Upper lobe of left lung (tissue), 6 donors: ENCODE results near the gene TMEM182. TPM values are rescaled to one million over a fixed set of nuclear protein-coding genes. Genes with fewer than 3 reads are reported as not detected.

Source experiments
- ATAC-seq, 2 donors: fragments of 200-7000 bp; cut with Tn5 transposase; one replicate each; pipeline ENCODE4 v1.9.1; 2022; ENCODE audit warnings: mild to moderate bottlenecking in 2 of 2, moderate library complexity in 2 of 2; ENCODE audit not compliant: low FRiP score in 2 of 2
- DNase-seq, 2 donors: peaks; one replicate each; pipeline ENCODE4 v3.0.0-alpha.2; 2019 to 2020
- H3K27ac ChIP-seq, 4 donors: fragments of 200-600 bp; sonication (generic); one replicate each; pipeline ENCODE4 v1.5.1; 2016 to 2019
- H3K27me3 ChIP-seq, 4 donors: fragments of 200-600 bp; sonication (generic); one replicate each; pipeline ENCODE4 v1.5.1; 2017 to 2019
- H3K36me3 ChIP-seq, 4 donors: fragments of 200-600 bp; sonication (generic); one replicate each; pipeline ENCODE4 v1.5.1; 2016 to 2019
- H3K4me1 ChIP-seq, 4 donors: fragments of 200-600 bp; sonication (generic); one replicate each; pipeline ENCODE4 v1.5.1; 2018 to 2019
- H3K4me3 ChIP-seq, 4 donors: fragments of 200-600 bp; sonication (generic); one replicate each; pipeline ENCODE4 v1.5.1; 2017 to 2019; ENCODE audit warnings: mild to moderate bottlenecking in 2 of 4, moderate library complexity in 1 of 4
- H3K9me3 ChIP-seq, 4 donors: fragments of 200-600 bp; sonication (generic); one replicate each; pipeline ENCODE4 v1.5.1; 2018 to 2019
- EP300 ChIP-seq, 4 donors: sonication (generic); formaldehyde crosslinking; IDR thresholded peaks; one replicate each; pipeline ENCODE4 v1.5.1; 2017; ENCODE audit warnings: antibody characterized with exemption in 4 of 4, control low read depth in 2 of 4
- POLR2A ChIP-seq, 4 donors: fragments of 450-650 bp; IDR thresholded peaks; one replicate each; pipeline ENCODE4 v1.5.1; 2016 to 2017; ENCODE audit warnings: antibody characterized with exemption in 4 of 4, mild to moderate bottlenecking in 2 of 4
- POLR2AphosphoS5 ChIP-seq, 2 donors: sonication (generic); formaldehyde crosslinking; IDR thresholded peaks; one replicate each; pipeline ENCODE4 v1.5.1; 2017; ENCODE audit warnings: antibody characterized with exemption in 2 of 2
- WGBS, 2 donors: methylation state at CpG; one replicate each; pipeline ENCODE4 v1.1.5; 2017 to 2018; 5-methylcytosine and 5-hydroxymethylcytosine counted together
- total RNA-seq, 6 donors: library from RNA; depleted of rRNA in 4 of 6; stranded (reverse); fragments of >200 nt in 4 of 6; gene quantifications; one replicate each; pipeline versions ENCODE4 v1.1.0 to v1.2.1, GENCODE V29; 2016 to 2021
- TF ChIP-seq, protein P1 (sequence below), 6 experiments: fragments of 450-650 bp in 4 of 6; fragments of 200-600 bp in 2 of 6; sonication (generic) in 2 of 6; IDR thresholded peaks; one replicate each; pipeline ENCODE4 v1.5.1; 2016 to 2019; ENCODE audit warnings: antibody characterized with exemption in 6 of 6
- donor health status: DM: no; HTN: no; CAD: no; lungs with moderate emphysema.
- donor health status: DM: no; HTN: yes; CAD: no; lungs with severe emphysema.

TMEM182 gene
- total RNA-seq, 6 donors from 2014 or later: 1.7 to 5.6 (median 2.7) TPM; not detected in 2

DNA sequence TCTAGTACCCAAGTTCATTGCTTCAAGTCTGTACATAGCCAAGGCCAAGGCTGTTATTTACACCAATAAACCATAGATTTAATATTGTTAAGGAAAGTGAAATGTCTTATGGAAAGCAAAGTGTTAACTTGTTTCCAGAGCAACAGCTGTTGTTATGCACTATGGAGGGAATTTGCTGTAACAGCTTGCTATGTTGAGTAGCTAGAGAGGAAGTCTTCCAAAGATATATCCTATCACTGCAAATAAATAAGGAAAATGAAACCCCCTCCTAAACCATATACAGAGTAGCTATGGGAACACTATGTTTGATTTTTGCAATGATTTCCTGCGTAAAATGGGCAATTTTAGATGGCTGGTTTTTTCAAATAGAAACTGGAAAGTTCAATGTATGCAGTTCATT is 21.1 kb downstream of the TMEM182 start:
- Histone ChIP-seq H3K9me3 (no peaks in the 10 kb centered on the region), H3K27me3 (no peaks in the 10 kb centered on the region), H3K36me3 (no peaks in the 10 kb centered on the region), H3K4me1 (no peaks in the 10 kb centered on the region), H3K27ac (no peak overlapping the region), H3K4me3 (no peak overlapping the region)
- DNase-seq (no peak), ATAC-seq (no peak)
- TF ChIP-seq POLR2A (IDR thresholded peaks at IDR 0.05) (no peak), EP300 (IDR thresholded peaks at IDR 0.05) (no peak), POLR2AphosphoS5 (IDR thresholded peaks at IDR 0.05) (no peak)
- TF ChIP-seq, protein P1, sequence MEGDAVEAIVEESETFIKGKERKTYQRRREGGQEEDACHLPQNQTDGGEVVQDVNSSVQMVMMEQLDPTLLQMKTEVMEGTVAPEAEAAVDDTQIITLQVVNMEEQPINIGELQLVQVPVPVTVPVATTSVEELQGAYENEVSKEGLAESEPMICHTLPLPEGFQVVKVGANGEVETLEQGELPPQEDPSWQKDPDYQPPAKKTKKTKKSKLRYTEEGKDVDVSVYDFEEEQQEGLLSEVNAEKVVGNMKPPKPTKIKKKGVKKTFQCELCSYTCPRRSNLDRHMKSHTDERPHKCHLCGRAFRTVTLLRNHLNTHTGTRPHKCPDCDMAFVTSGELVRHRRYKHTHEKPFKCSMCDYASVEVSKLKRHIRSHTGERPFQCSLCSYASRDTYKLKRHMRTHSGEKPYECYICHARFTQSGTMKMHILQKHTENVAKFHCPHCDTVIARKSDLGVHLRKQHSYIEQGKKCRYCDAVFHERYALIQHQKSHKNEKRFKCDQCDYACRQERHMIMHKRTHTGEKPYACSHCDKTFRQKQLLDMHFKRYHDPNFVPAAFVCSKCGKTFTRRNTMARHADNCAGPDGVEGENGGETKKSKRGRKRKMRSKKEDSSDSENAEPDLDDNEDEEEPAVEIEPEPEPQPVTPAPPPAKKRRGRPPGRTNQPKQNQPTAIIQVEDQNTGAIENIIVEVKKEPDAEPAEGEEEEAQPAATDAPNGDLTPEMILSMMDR (IDR thresholded peaks at IDR 0.05): no peak
- 73 to 75% methylated on average over 1 of the region's 1 CpG for WGBS, 2 donors

- Histone ChIP-seq H3K4me1 (peaks cover 0 to 2% (median under 1%) of the 10 kb centered on the region in 4 donors), H3K27ac (no peak overlapping the region), H3K9me3 (no peaks in the 10 kb centered on the region), H3K36me3 (no peaks in the 10 kb centered on the region), H3K27me3 (no peaks in the 10 kb centered on the region), H3K4me3 (no peak overlapping the region)
- no peak for TF ChIP-seq EP300 (IDR thresholded peaks at IDR 0.05)
- no peak for TF ChIP-seq POLR2A (IDR thresholded peaks at IDR 0.05)
- TF ChIP-seq, protein P1 (IDR thresholded peaks at IDR 0.05): no peak
- no peak for TF ChIP-seq POLR2AphosphoS5 (IDR thresholded peaks at IDR 0.05)
- no peak for DNase-seq
- 61 to 65% methylated on average over 7 of the region's 7 CpGs for WGBS, 2 donors
- no peak for ATAC-seq
These were observed 21.8 kb downstream of the TMEM182 start for GRCh38 chr2:102783506-102784183.

DNA sequence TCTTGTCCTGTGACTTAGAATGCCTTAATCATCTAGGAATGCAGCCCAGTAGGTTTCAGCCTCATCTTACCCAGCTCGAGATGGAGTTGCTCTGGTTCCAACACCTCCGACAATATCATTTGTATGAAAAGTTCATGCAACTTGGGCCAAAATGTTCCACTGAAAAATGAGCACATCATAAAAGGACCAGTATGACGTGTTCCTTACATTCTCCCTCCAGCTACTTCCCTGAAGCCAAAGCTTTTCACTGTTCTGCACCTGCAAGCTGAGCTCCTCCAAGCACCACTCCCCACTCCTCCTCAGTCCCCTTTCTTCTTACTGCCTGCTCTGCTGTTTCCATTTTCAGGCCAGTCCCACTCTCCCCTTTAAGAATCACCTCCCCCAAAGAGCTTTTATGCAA is 23.1 kb downstream of the TMEM182 start:
- Histone ChIP-seq H3K9me3 (no peaks in the 10 kb centered on the region), H3K27ac (no peak overlapping the region), H3K4me3 (no peak overlapping the region), H3K27me3 (no peaks in the 10 kb centered on the region), H3K36me3 (no peaks in the 10 kb centered on the region), H3K4me1 (peaks cover 0 to 13% (median 2%) of the 10 kb centered on the region in 4 donors)
- TF ChIP-seq POLR2AphosphoS5 (IDR thresholded peaks at IDR 0.05): no peak
- TF ChIP-seq, protein P1 (IDR thresholded peaks at IDR 0.05): no peak
- TF ChIP-seq EP300 (IDR thresholded peaks at IDR 0.05): no peak
- TF ChIP-seq POLR2A (IDR thresholded peaks at IDR 0.05): no peak
- 88 to 95% methylated on average over 3 of the region's 3 CpGs for WGBS, 2 donors
- DNase-seq: no peak
- no peak for ATAC-seq

DNA sequence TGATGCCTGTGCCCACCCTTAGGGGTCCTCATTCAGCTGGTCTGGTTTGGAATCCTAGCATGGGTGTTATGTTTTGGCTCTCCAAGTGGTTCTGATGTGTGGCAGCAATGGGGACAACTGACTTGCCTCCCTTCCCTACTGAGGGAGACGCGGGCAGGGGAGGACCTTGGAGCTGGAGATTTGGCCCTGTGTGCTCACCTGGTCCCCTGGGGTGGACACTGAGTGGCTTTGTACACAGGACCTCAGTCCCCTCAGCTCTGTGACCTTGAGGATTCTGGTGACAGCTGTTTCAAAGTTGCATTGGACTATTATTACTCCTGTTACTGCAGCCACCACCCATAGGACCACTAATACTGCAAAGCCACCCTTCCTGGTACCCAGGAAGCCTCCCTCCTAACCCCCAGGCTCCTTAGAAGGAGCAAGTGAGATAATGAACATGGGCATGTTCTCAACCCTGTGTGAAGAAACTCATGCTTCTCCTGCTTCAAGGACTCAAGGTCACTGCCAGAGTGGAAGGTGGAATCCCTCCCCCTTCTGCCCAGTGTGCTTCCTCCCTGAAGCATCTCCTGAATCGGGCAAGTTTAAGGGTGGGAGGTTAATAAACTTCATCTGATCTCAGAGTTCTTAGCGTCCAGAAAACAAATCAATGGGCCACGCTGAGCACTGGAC is 26.5 kb downstream of the TMEM182 start:
- peak in 1 of 2 donors; percentile 40 for ATAC-seq

More for the DNA sequence above, 26.5 kb downstream of the TMEM182 start:
- WGBS, 2 donors: 64 to 75% methylated on average over 3 to 5 of the region's 5 CpGs
- TF ChIP-seq POLR2A (IDR thresholded peaks at IDR 0.05): no peak
- TF ChIP-seq POLR2AphosphoS5 (IDR thresholded peaks at IDR 0.05): no peak
- TF ChIP-seq EP300 (IDR thresholded peaks at IDR 0.05): no peak
- TF ChIP-seq, protein P1 (IDR thresholded peaks at IDR 0.05): no peak
- Histone ChIP-seq H3K4me3 (no peak overlapping the region), H3K27me3 (no peaks in the 10 kb centered on the region), H3K27ac (no peak overlapping the region), H3K4me1 (peaks cover 0 to 13% (median 2%) of the 10 kb centered on the region in 4 donors), H3K36me3 (no peaks in the 10 kb centered on the region), H3K9me3 (no peaks in the 10 kb centered on the region)
- DNase-seq: no peak
